Measurements from ENCODE around the gene FAHD2A. TPM values are rescaled to one million over a fixed set of nuclear protein-coding genes. Genes with fewer than 3 reads are reported as not detected.
"Not testable (repeated sequence)": the region's sequence is repeated elsewhere in the genome, so short reads cannot be mapped to it uniquely, and the experiment has no call there.

FAHD2A gene
- total RNA-seq, 2 experiments from 2014 or later, result 37.9 to 41.2 TPM

DNA sequence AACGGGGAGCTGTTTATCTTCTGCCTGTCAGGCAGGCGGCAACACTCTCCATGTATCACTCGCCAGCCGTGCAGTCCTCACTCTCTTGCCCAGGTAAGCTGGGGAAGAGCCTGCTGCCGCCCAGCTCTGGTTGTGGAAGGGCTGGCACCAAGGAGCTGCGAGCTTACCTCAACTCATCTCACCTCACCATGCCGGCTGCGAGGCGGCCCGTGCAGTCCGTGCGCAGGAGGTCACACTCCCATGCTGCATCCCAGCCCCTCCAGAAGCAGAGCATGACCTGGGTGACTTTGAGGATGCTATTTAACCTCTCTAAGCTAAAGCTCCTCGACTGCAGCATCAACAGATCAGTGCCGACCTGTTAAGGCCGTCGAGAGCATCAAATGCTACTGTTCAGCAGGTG is 13.1 kb downstream of the FAHD2A start:
- CTCF ChIA-PET, result interaction anchor here (1.5 kb wide), 1 partner anchor 315 kb away, joined by 3 read pairs; no protein-coding TSS in a partner anchor
- H3K27me3 Mint-ChIP-seq; H3K36me3 Mint-ChIP-seq (ENCODE audit: low read depth); POLR2A ChIA-PET; H3K4me3 Mint-ChIP-seq; DNase-seq; H3K9me3 Mint-ChIP-seq (ENCODE audit: low read depth); intact Hi-C loops (cut with DNase I, micrococcal nuclease); ATAC-seq; H3K27ac Mint-ChIP-seq; H3K4me1 Mint-ChIP-seq: not testable (repeated sequence)

DNA sequence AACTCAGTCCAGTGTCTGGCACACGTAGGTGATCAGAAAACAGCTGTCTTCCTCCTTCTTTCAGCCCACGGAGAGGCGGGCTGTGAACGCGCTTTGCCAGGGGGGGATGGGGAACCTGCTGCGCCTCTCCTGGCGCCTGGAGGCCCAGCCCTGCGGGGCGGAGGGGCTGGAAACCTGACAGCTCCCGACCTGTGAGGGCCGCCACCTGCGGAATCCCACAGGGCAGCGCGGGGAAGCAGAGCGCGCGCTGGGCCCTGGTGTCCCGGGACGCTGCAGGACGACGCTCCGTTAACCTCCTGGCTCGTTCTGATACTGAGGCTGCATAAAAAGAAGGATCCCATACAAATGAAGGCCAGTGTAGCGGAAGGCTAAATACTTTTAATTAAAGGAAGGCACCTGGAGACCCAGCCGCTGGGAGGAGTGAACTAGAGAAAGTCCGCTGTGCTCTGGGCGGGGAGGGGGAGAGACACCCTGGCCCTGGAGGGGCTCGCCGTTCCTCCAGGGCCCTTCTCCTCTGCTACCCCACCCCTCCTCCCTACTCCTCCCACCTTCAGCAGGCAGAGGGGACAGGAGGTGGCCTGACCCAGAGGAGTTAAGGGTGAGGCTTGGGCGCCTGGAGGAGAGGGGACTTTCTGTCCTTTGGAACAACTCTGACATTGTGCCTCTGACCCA is 24.8 kb downstream of the FAHD2A start:
- DNase-seq; ATAC-seq; H3K9me3 Mint-ChIP-seq (ENCODE audit: low read depth); H3K4me3 Mint-ChIP-seq; H3K4me1 Mint-ChIP-seq; CTCF ChIA-PET; H3K27me3 Mint-ChIP-seq; H3K36me3 Mint-ChIP-seq (ENCODE audit: low read depth); H3K27ac Mint-ChIP-seq; POLR2A ChIA-PET; intact Hi-C loops (cut with DNase I, micrococcal nuclease): not testable (repeated sequence)

DNA sequence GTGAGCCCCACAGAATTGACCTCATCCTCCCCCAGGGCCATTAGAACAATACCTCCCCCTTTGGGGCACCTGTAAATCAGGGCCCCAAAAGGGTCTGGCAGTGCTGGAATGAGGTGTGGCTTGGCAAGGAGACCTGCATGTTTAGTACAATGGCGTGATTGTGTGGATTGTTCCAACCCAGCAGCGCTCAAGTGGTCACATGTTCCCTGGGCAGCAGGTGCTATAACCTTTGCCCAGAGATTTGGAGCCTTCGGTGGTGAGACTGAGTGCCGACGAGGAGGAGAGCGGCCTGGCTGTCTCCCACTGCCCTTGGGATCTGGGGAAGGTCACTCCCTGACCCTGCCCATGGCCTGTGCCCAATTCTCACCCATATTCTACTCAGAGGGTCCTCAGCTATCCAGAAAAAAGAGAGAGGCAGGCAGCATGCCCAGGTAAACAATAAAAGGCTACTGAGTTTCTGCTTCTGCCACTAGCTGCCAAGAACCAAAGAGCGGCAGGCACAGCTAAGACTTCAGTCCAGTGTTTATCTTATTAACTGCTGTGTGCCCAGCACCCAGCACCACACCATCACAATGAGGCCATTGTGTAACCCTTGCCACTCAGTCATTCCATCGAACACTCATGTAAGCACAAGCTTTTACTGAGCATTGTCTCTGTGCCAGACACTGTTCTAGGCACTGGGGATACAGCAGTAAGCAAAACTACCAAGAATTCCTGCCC is 27.4 kb downstream of the FAHD2A start:
- CTCF ChIA-PET; DNase-seq; POLR2A ChIA-PET; intact Hi-C loops (cut with DNase I, micrococcal nuclease); H3K27ac Mint-ChIP-seq; H3K36me3 Mint-ChIP-seq (ENCODE audit: low read depth); H3K27me3 Mint-ChIP-seq; H3K4me1 Mint-ChIP-seq; H3K9me3 Mint-ChIP-seq (ENCODE audit: low read depth); ATAC-seq; H3K4me3 Mint-ChIP-seq: not testable (repeated sequence)

- H3K27me3 Mint-ChIP-seq; intact Hi-C loops (cut with DNase I, micrococcal nuclease); DNase-seq; H3K9me3 Mint-ChIP-seq (ENCODE audit: low read depth); POLR2A ChIA-PET; H3K27ac Mint-ChIP-seq; CTCF ChIA-PET; H3K36me3 Mint-ChIP-seq (ENCODE audit: low read depth); ATAC-seq; H3K4me3 Mint-ChIP-seq; H3K4me1 Mint-ChIP-seq: not testable (repeated sequence)
Measured at GRCh38 chr2:95433373-95433772, 30.9 kb downstream of the FAHD2A start.

DNA sequence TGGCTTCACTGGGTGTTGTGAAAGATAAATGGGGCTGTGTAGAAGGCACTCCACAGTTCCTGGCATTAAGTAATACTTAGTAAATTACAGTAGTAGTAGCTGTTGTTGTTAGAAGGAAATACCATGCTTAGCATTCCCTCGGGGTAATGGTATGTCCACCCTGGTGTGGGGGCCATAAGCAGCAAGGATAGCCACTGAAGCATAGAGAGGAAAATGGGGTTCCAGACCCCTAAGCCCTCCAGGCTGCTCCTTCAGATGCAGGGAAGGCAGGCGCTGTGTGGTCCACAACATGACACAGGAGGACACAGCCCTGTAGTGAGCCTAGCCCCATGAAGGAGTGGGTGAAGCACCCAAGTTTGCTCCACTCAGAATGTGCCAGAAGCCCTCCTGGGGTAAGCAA is 31.5 kb downstream of the FAHD2A start:
- H3K27ac Mint-ChIP-seq; CTCF ChIA-PET; ATAC-seq; DNase-seq; H3K4me3 Mint-ChIP-seq; POLR2A ChIA-PET; H3K36me3 Mint-ChIP-seq (ENCODE audit: low read depth); H3K4me1 Mint-ChIP-seq; intact Hi-C loops (cut with DNase I, micrococcal nuclease); H3K9me3 Mint-ChIP-seq (ENCODE audit: low read depth); H3K27me3 Mint-ChIP-seq: not testable (repeated sequence)

DNA sequence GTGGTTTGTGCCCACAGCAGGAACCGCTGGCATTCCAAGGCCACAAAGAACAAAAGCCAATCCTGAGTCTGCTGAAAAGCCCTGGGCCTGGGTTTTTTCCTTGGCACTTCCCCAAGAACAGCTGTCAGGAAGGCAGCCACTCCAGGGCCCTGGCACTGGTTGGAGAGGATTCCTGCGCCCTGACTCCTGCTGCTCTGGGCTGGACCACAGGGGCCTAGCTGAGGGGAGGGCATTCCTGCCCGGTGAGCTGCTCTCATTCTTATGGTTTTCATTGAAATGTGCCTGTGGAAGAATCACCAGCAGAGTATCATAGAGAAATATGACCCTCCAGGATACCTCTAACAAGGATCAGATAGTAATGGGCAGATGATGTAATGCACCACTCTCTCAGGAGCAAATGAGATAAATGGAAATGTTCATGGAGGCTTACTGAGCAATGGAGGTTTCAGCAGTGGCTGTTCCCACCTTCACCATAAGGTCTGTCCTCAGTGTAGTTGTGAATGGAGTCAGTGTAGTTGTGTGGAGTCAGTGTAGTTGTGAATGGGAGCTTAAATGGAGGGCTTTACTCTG is 32.1 kb downstream of the FAHD2A start:
- H3K9me3 Mint-ChIP-seq (ENCODE audit: low read depth); POLR2A ChIA-PET; ATAC-seq; H3K27me3 Mint-ChIP-seq; H3K36me3 Mint-ChIP-seq (ENCODE audit: low read depth); CTCF ChIA-PET; H3K27ac Mint-ChIP-seq; H3K4me1 Mint-ChIP-seq; DNase-seq; intact Hi-C loops (cut with DNase I, micrococcal nuclease); H3K4me3 Mint-ChIP-seq: not testable (repeated sequence)

- POLR2A ChIA-PET; H3K4me3 Mint-ChIP-seq; ATAC-seq; intact Hi-C loops (cut with DNase I, micrococcal nuclease); H3K36me3 Mint-ChIP-seq (ENCODE audit: low read depth); H3K27me3 Mint-ChIP-seq; H3K27ac Mint-ChIP-seq; CTCF ChIA-PET; H3K4me1 Mint-ChIP-seq; DNase-seq; H3K9me3 Mint-ChIP-seq (ENCODE audit: low read depth): not testable (repeated sequence)
Measured at GRCh38 chr2:95435162-95435871, 32.8 kb downstream of the FAHD2A start.

DNA sequence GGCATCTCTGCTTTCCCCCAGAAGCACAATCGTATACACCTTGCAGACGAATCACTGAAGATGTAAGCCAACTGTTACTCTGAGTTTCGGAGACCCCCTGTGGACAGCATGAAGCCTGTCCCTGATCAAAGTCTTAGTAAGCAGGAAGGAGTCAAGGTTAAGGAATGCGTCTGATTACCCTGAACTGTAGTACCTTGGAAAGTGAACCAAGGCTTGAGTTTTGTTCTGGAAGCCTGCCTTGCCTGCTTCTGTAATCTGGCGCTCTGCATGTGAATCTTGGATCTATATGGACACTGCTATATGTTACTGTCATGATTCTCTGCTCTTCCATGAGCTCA is 33.3 kb downstream of the FAHD2A start:
- intact Hi-C loops (cut with DNase I, micrococcal nuclease); H3K4me3 Mint-ChIP-seq; DNase-seq; POLR2A ChIA-PET; H3K36me3 Mint-ChIP-seq (ENCODE audit: low read depth); H3K9me3 Mint-ChIP-seq (ENCODE audit: low read depth); ATAC-seq; H3K4me1 Mint-ChIP-seq; H3K27ac Mint-ChIP-seq; H3K27me3 Mint-ChIP-seq; CTCF ChIA-PET: not testable (repeated sequence)

GRCh38 chr2:95442474-95443099 is 40.1 kb downstream of the FAHD2A start:
- H3K4me3 Mint-ChIP-seq; intact Hi-C loops (cut with DNase I, micrococcal nuclease); CTCF ChIA-PET; H3K27ac Mint-ChIP-seq; ATAC-seq; H3K9me3 Mint-ChIP-seq (ENCODE audit: low read depth); DNase-seq; H3K36me3 Mint-ChIP-seq (ENCODE audit: low read depth); H3K27me3 Mint-ChIP-seq; H3K4me1 Mint-ChIP-seq; POLR2A ChIA-PET: not testable (repeated sequence)

GRCh38 chr2:95445317-95445716 is 42.8 kb downstream of the FAHD2A start:
- not testable (repeated sequence) for DNase-seq; H3K9me3 Mint-ChIP-seq (ENCODE audit: low read depth); H3K4me1 Mint-ChIP-seq

DNA sequence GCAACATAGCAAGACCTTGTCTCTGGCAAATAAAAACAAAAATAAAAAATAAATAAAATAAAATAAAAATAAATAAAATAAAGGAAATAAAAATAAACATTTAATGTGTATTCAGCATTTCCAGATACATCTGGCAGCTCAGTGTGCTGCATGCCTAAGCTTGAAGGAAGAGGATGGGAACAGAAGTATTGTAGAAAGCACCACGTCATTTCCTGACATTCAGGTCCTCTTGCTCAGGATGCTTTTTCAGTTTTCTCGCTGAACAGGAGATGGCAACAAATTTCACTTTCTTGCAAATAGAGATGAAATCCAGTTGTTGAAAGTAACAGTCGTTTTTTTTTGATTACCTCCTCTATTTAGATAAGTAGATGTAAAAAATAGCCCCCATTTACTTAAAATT is 60.8 kb downstream of the FAHD2A start:
- H3K9me3 Mint-ChIP-seq (ENCODE audit: low read depth); H3K36me3 Mint-ChIP-seq (ENCODE audit: low read depth); H3K4me1 Mint-ChIP-seq; DNase-seq; CTCF ChIA-PET; H3K4me3 Mint-ChIP-seq; intact Hi-C loops (cut with DNase I, micrococcal nuclease); H3K27me3 Mint-ChIP-seq; H3K27ac Mint-ChIP-seq; POLR2A ChIA-PET; ATAC-seq: not testable (repeated sequence)

More at GRCh38 chr2:95445317-95445716, 42.8 kb downstream of the FAHD2A start:
- POLR2A ChIA-PET; H3K27me3 Mint-ChIP-seq; H3K4me3 Mint-ChIP-seq; H3K27ac Mint-ChIP-seq; intact Hi-C loops (cut with DNase I, micrococcal nuclease); H3K36me3 Mint-ChIP-seq (ENCODE audit: low read depth); ATAC-seq; CTCF ChIA-PET: not testable (repeated sequence)

All from activated CD4-positive, alpha-beta T cell treated with anti-CD3 and anti-CD28 coated beads for 36 hours (primary cell).